HG02571 (cell line): ENCODE results near the gene NRGN.
A peak's percentile ranks its signal among the peaks of the same experiment; 100 is the strongest.
"Not testable (repeated sequence)": the region's sequence is repeated elsewhere in the genome, so short reads cannot be mapped to it uniquely, and the experiment has no call there.

ENCODE experiments used
- ATAC-seq: cut with Tn5 transposase; IDR thresholded peaks from one replicate; pipeline ENCODE4 v1.9.1; 2021; ENCODE audit warnings: mild to moderate bottlenecking, moderate library complexity; ENCODE audit not compliant: unreplicated experiment

The NRGN gene

GRCh38 chr11:124756033-124756752, 16.5 kb downstream of the NRGN start:
- ATAC-seq: no peak

GRCh38 chr11:124756753-124757227, 17.0 kb downstream of the NRGN start:
- no peak for ATAC-seq

GRCh38 chr11:124757320-124757719, 17.6 kb downstream of the NRGN start:
- no peak for ATAC-seq

- ATAC-seq: peak; percentile 47
These were observed 18.9 kb downstream of the NRGN start for GRCh38 chr11:124758355-124759265.

- no peak for ATAC-seq
These were observed 19.8 kb downstream of the NRGN start for GRCh38 chr11:124759266-124760204.

- ATAC-seq: no peak
These were observed 20.5 kb downstream of the NRGN start for GRCh38 chr11:124760205-124760652.

- no peak for ATAC-seq
These were observed 21.1 kb downstream of the NRGN start for GRCh38 chr11:124760806-124761205.

- ATAC-seq: no peak
These were observed 21.8 kb downstream of the NRGN start for GRCh38 chr11:124761301-124762104.

GRCh38 chr11:124762105-124762623, 22.4 kb downstream of the NRGN start, which contains the start of gene ESAM:
Gene ESAM (minus strand): TSS chr11:124762290. CDS start chr11:124762154, 136 bp downstream.
- peak; percentile 48 for ATAC-seq

GRCh38 chr11:124762624-124763155, 22.9 kb downstream of the NRGN start:
- ATAC-seq: peak; percentile 10

- ATAC-seq: no peak
These were observed 23.6 kb downstream of the NRGN start for GRCh38 chr11:124763156-124763947.

GRCh38 chr11:124766156-124766555, 26.4 kb downstream of the NRGN start:
- no peak for ATAC-seq

GRCh38 chr11:124768914-124769313, 29.2 kb downstream of the NRGN start:
- ATAC-seq: no peak

GRCh38 chr11:124769806-124770774, 30.3 kb downstream of the NRGN start:
- no peak for ATAC-seq

GRCh38 chr11:124770959-124771358, 31.2 kb downstream of the NRGN start:
- ATAC-seq: not testable (repeated sequence)

- ATAC-seq: no peak
These were observed 37.3 kb downstream of the NRGN start for GRCh38 chr11:124776865-124777645.
